Prostate gland (tissue), 2 donors: ENCODE results near the gene MGLL. TPM values are rescaled to one million over a fixed set of nuclear protein-coding genes. Genes with fewer than 3 reads are reported as not detected.
A peak's percentile ranks its signal among the peaks of the same experiment; 100 is the strongest.

ENCODE experiments used
- DNase-seq: peaks from one replicate; pipeline ENCODE4 v3.0.0-alpha.2; 2019; ENCODE audit warnings: low spot score
- H3K27ac ChIP-seq, 2 donors: fragments of 200-600 bp; sonication (generic); 2 replicates each; pipeline ENCODE4 v1.5.1; 2017 to 2019
- H3K27me3 ChIP-seq: fragments of 200-600 bp; sonication (generic); replicated peaks from 2 replicates; pipeline ENCODE4 v1.5.1; 2019; ENCODE audit not compliant: insufficient read depth
- H3K36me3 ChIP-seq, 2 donors: fragments of 200-600 bp; sonication (generic); 1 replicate in 1 of 2; 2 replicates in 1 of 2; pipeline versions ENCODE4 v1.5.1 to v1.8.1; 2017 to 2019
- H3K4me1 ChIP-seq: fragments of 200-600 bp; sonication (generic); replicated peaks from 2 replicates; pipeline ENCODE4 v1.5.1; 2019
- H3K4me3 ChIP-seq, 2 donors: fragments of 200-600 bp; sonication (generic); 2 replicates each; pipeline ENCODE4 v1.5.1; 2017 to 2019
- H3K9me3 ChIP-seq: fragments of 200-600 bp; sonication (generic); 2 replicates; pipeline ENCODE4 v1.5.1; 2017
- CTCF ChIP-seq, 4 experiments: fragments of 200-600 bp in 2 of 4; fragments of 450-650 bp in 2 of 4; sonication (generic) in 2 of 4; IDR thresholded peaks; 1 replicate in 3 of 4; 2 replicates in 1 of 4; pipeline ENCODE4 v1.5.1; 2016 to 2019; ENCODE audit warnings: antibody characterized with exemption in 4 of 4, mild to moderate bottlenecking in 2 of 4, moderate library complexity in 2 of 4
- POLR2A ChIP-seq: fragments of 450-650 bp; IDR thresholded peaks from one replicate; pipeline ENCODE4 v1.6.1; 2016; ENCODE audit warnings: antibody characterized with exemption, mild to moderate bottlenecking
- POLR2AphosphoS5 ChIP-seq: sonication (generic); formaldehyde crosslinking; IDR thresholded peaks from one replicate; pipeline ENCODE4 v1.6.1; 2017; ENCODE audit warnings: antibody characterized with exemption
- WGBS: methylation state at CpG from one replicate; pipeline ENCODE4 v1.1.5; 2018; 5-methylcytosine and 5-hydroxymethylcytosine counted together
- intact Hi-C: fragments of 100-400 bp; cut with DNase I; formaldehyde crosslinking; loops from one replicate; pipeline ENCODE4 v1.14.2; 2022
- total RNA-seq, 2 donors: library from RNA; depleted of rRNA; stranded (reverse); fragments of >200 nt; gene quantifications; one replicate each; pipeline ENCODE4 v1.1.0, GENCODE V29; 2016

Gene MGLL
- total RNA-seq = 10 to 100 TPM; 20.0 to 31.8 TPM

GRCh38 chr3:127822041-127822681 is at the start of gene MGLL:
Gene MGLL, minus strand, starts transcription at chr3:127822515. Its CDS starts 197 bp downstream, at chr3:127822318.
- Histone ChIP-seq H3K36me3 (no peaks in the 10 kb centered on the region), H3K4me1 (peaks cover 8% of the 10 kb centered on the region), H3K27ac (peak within 1 kb of the TSS; percentile 65 to 73), H3K9me3 (no peaks in the 10 kb centered on the region), H3K4me3 (peak within 1 kb of the TSS; percentile 59 to 72), H3K27me3 (no peaks in the 10 kb centered on the region)
- WGBS = 2% methylated on average over 22 of the region's 23 CpGs
- DNase-seq = no peak
- no peak for TF ChIP-seq CTCF (IDR thresholded peaks at IDR 0.05)
- no peak for TF ChIP-seq POLR2AphosphoS5
- no peak for TF ChIP-seq POLR2A
- intact Hi-C loops = loop anchor here (2.0 to 10.0 kb wide), 4 partner anchors 31 to 247 kb away; no protein-coding TSS in a partner anchor

GRCh38 chr3:127870156-127870555 is 47.8 kb upstream of the MGLL start:
- H3K4me1 ChIP-seq = no peaks in the 10 kb centered on the region
- DNase-seq = no peak
- H3K9me3 ChIP-seq = no peaks in the 10 kb centered on the region
- TF ChIP-seq POLR2A = no peak
- TF ChIP-seq CTCF (IDR thresholded peaks at IDR 0.05) = no peak
- no peak for TF ChIP-seq POLR2AphosphoS5
- no peak overlapping the region for H3K27ac ChIP-seq
- H3K4me3 ChIP-seq = no peak overlapping the region
- intact Hi-C loops = no loop called here
- H3K27me3 ChIP-seq = no peaks in the 10 kb centered on the region
- 86% methylated on average over 4 of the region's 4 CpGs for WGBS
- no peaks in the 10 kb centered on the region for H3K36me3 ChIP-seq

GRCh38 chr3:127867986-127868385 is 45.7 kb upstream of the MGLL start:
- Histone ChIP-seq H3K4me3 (no peak overlapping the region), H3K27me3 (no peaks in the 10 kb centered on the region), H3K27ac (no peak overlapping the region), H3K4me1 (no peaks in the 10 kb centered on the region), H3K36me3 (no peaks in the 10 kb centered on the region), H3K9me3 (no peaks in the 10 kb centered on the region)
- no peak for DNase-seq
- intact Hi-C loops = no loop called here
- TF ChIP-seq CTCF (IDR thresholded peaks at IDR 0.05) = no peak
- TF ChIP-seq POLR2AphosphoS5 = peak; percentile 33
- TF ChIP-seq POLR2A = no peak

- no peaks in the 10 kb centered on the region for H3K36me3 ChIP-seq
- H3K4me1 ChIP-seq = no peaks in the 10 kb centered on the region
- no peaks in the 10 kb centered on the region for H3K27me3 ChIP-seq
- DNase-seq = no peak
- no peak overlapping the region for H3K27ac ChIP-seq
- no peak overlapping the region for H3K4me3 ChIP-seq
- TF ChIP-seq CTCF (IDR thresholded peaks at IDR 0.05) (no peak), POLR2A (no peak), POLR2AphosphoS5 (no peak)
- 85% methylated on average over 2 of the region's 2 CpGs for WGBS
- no peaks in the 10 kb centered on the region for H3K9me3 ChIP-seq
- intact Hi-C loops = no loop called here
Measured at GRCh38 chr3:127867412-127867811, 45.1 kb upstream of the MGLL start.

- no peaks in the 10 kb centered on the region for H3K36me3 ChIP-seq
- no peaks in the 10 kb centered on the region for H3K9me3 ChIP-seq
- WGBS = 68% methylated on average over 4 of the region's 4 CpGs
- H3K4me3 ChIP-seq = no peak overlapping the region
- intact Hi-C loops = no loop called here
- H3K4me1 ChIP-seq = no peaks in the 10 kb centered on the region
- no peak overlapping the region for H3K27ac ChIP-seq
- TF ChIP-seq POLR2AphosphoS5 (no peak), CTCF (IDR thresholded peaks at IDR 0.05) (no peak)
- no peak for DNase-seq
- no peaks in the 10 kb centered on the region for H3K27me3 ChIP-seq
Measured at GRCh38 chr3:127865941-127866340, 43.6 kb upstream of the MGLL start.
